ENCODE data around the gene SASH1. TPM values are rescaled to one million over a fixed set of nuclear protein-coding genes. Genes with fewer than 3 reads are reported as not detected.

SASH1 gene
- total and polyA plus RNA-seq, 2 experiments from 2014 or later = 69.1 to 99.0 TPM

GRCh38 chr6:148593130-148593812 is 250.6 kb downstream of the SASH1 start:
- no peaks in the 10 kb centered on the region for H3K79me2 ChIP-seq (ENCODE audit: insufficient read depth)
- H2AFZ ChIP-seq = peak overlapping the region; percentile 74
- peaks cover 4% of the 10 kb centered on the region; the same call in 1 of the 2 replicates for H3F3A ChIP-seq (ENCODE audit: insufficient read depth)
- no peaks in the 10 kb centered on the region for H3K9me2 ChIP-seq (ENCODE audit: insufficient read depth)
- H3K9me3 ChIP-seq (ENCODE audit: low read depth) = no peaks in the 10 kb centered on the region
- H3K36me3 ChIP-seq (ENCODE audit: low read depth) = no peaks in the 10 kb centered on the region
- H3K9ac ChIP-seq = peak overlapping the region; percentile 64
- peak; percentile 74 for DNase-seq
- peak overlapping the region; percentile 25 for H3K4me3 ChIP-seq
- peak overlapping the region; percentile 35 for H3K4me2 ChIP-seq (ENCODE audit: unreplicated experiment)
- peak overlapping the region; percentile 75 for H3K27ac ChIP-seq
- TF ChIP-seq EZH2 (IDR thresholded peaks at IDR 0.05; ENCODE audit: insufficient read depth, poor library complexity, severe bottlenecking) (no peak), EZH2phosphoT487 (IDR thresholded peaks at IDR 0.05; ENCODE audit: insufficient read depth, low read depth) (no peak)
- in situ Hi-C loops (cut with MboI) = loop anchor here (25.0 kb wide), 1 partner anchor 844 kb away; no protein-coding TSS in a partner anchor
- H3K4me1 ChIP-seq (ENCODE audit: insufficient read depth) = peaks cover 16% of the 10 kb centered on the region
- WGBS, 2 experiments (ENCODE audit: low coverage in 1 of 2, low lambda C conversion rate in 2 of 2, missing lambda C conversion rate in 2 of 2) = 4 to 6% methylated on average over 16 of the region's 16 CpGs
- H4K20me1 ChIP-seq (ENCODE audit: insufficient read depth) = no peaks in the 10 kb centered on the region
- no peaks in the 10 kb centered on the region for H3K27me3 ChIP-seq (replicated peaks; ENCODE audit: insufficient read depth)

GRCh38 chr6:148593813-148594170 is 251.2 kb downstream of the SASH1 start:
- peak; percentile 29 for DNase-seq
- H3K4me2 ChIP-seq (ENCODE audit: unreplicated experiment) = peak overlapping the region; percentile 35
- TF ChIP-seq EZH2 (IDR thresholded peaks at IDR 0.05; ENCODE audit: insufficient read depth, poor library complexity, severe bottlenecking) (no peak), EZH2phosphoT487 (IDR thresholded peaks at IDR 0.05; ENCODE audit: insufficient read depth, low read depth) (no peak)
- peak overlapping the region; percentile 64 for H3K9ac ChIP-seq
- no peaks in the 10 kb centered on the region for H4K20me1 ChIP-seq (ENCODE audit: insufficient read depth)
- peak overlapping the region; percentile 75 for H3K27ac ChIP-seq
- H3K79me2 ChIP-seq (ENCODE audit: insufficient read depth) = no peaks in the 10 kb centered on the region
- 33 to 39% methylated on average over 6 of the region's 6 CpGs for WGBS, 2 experiments (ENCODE audit: low coverage in 1 of 2, low lambda C conversion rate in 2 of 2, missing lambda C conversion rate in 2 of 2)
- peak overlapping the region; percentile 74 for H2AFZ ChIP-seq
- H3K27me3 ChIP-seq (replicated peaks; ENCODE audit: insufficient read depth) = no peaks in the 10 kb centered on the region
- H3F3A ChIP-seq (ENCODE audit: insufficient read depth) = peaks cover 4% of the 10 kb centered on the region; the same call in 1 of the 2 replicates
- no peaks in the 10 kb centered on the region for H3K9me3 ChIP-seq (ENCODE audit: low read depth)
- H3K4me3 ChIP-seq = peak overlapping the region; percentile 25; the same call in 1 of the 2 replicates
- no peaks in the 10 kb centered on the region for H3K36me3 ChIP-seq (ENCODE audit: low read depth)
- in situ Hi-C loops (cut with MboI) = loop anchor here (25.0 kb wide), 1 partner anchor 844 kb away; no protein-coding TSS in a partner anchor
- H3K4me1 ChIP-seq (ENCODE audit: insufficient read depth) = peaks cover 16% of the 10 kb centered on the region
- H3K9me2 ChIP-seq (ENCODE audit: insufficient read depth) = no peaks in the 10 kb centered on the region

GRCh38 chr6:148595550-148595949 is 252.9 kb downstream of the SASH1 start:
- Histone ChIP-seq H3K9ac (no peak overlapping the region), H3K27me3 (replicated peaks; ENCODE audit: insufficient read depth) (no peaks in the 10 kb centered on the region), H3K9me3 (ENCODE audit: low read depth) (no peaks in the 10 kb centered on the region), H3K4me3 (no peak overlapping the region), H3F3A (ENCODE audit: insufficient read depth) (peaks cover 4% of the 10 kb centered on the region; the same call in 1 of the 2 replicates), H3K9me2 (ENCODE audit: insufficient read depth) (no peaks in the 10 kb centered on the region), H3K79me2 (ENCODE audit: insufficient read depth) (no peaks in the 10 kb centered on the region), H3K36me3 (ENCODE audit: low read depth) (no peaks in the 10 kb centered on the region), H3K27ac (no peak overlapping the region), H4K20me1 (ENCODE audit: insufficient read depth) (no peaks in the 10 kb centered on the region), H3K4me2 (ENCODE audit: unreplicated experiment) (no peak overlapping the region), H3K4me1 (ENCODE audit: insufficient read depth) (peaks cover 16% of the 10 kb centered on the region), H2AFZ (no peak overlapping the region)
- DNase-seq = no peak
- TF ChIP-seq EZH2 (IDR thresholded peaks at IDR 0.05; ENCODE audit: insufficient read depth, poor library complexity, severe bottlenecking) = no peak
- TF ChIP-seq EZH2phosphoT487 (IDR thresholded peaks at IDR 0.05; ENCODE audit: insufficient read depth, low read depth) = no peak
- in situ Hi-C loops (cut with MboI) = loop anchor here (25.0 kb wide), 1 partner anchor 842 kb away; no protein-coding TSS in a partner anchor
- 95 to 96% methylated on average over 6 of the region's 6 CpGs for WGBS, 2 experiments (ENCODE audit: low coverage in 1 of 2, low lambda C conversion rate in 2 of 2, missing lambda C conversion rate in 2 of 2)

DNA sequence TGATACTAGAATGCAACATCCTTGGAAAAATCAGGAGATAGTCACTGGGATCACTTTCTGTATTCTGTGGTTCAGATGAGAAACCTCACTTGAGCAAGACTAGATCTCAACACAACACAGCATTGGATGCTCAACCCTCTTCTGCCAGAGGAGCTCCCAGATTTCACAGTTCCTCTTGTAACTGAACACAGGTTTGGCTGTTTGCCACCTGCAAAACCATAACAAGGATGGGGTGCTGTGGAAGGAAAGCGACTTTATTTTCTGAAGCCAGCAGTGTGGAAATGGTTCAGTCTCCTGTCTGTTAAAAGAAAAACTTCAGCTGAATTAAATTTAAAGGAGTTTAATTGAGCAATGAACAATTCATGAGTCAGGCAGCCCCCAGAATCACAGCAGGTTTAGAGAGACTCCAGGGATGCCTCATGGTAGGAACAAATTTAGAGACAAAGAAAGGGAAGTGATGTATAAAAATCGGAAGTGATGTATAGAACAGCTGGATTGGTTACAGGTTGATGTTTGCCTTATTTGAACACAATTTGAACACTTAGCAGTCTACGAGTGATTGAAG is 254.3 kb downstream of the SASH1 start:
- no peak for DNase-seq
- Histone ChIP-seq H3F3A (ENCODE audit: insufficient read depth) (peaks cover 4% of the 10 kb centered on the region; the same call in 1 of the 2 replicates), H3K9me3 (ENCODE audit: low read depth) (no peaks in the 10 kb centered on the region), H3K27ac (no peak overlapping the region), H4K20me1 (ENCODE audit: insufficient read depth) (no peaks in the 10 kb centered on the region), H3K4me2 (ENCODE audit: unreplicated experiment) (no peak overlapping the region), H3K4me3 (no peak overlapping the region), H2AFZ (no peak overlapping the region), H3K4me1 (ENCODE audit: insufficient read depth) (peaks cover 16% of the 10 kb centered on the region), H3K9me2 (ENCODE audit: insufficient read depth) (no peaks in the 10 kb centered on the region), H3K36me3 (ENCODE audit: low read depth) (no peaks in the 10 kb centered on the region), H3K27me3 (replicated peaks; ENCODE audit: insufficient read depth) (no peaks in the 10 kb centered on the region), H3K79me2 (ENCODE audit: insufficient read depth) (no peaks in the 10 kb centered on the region), H3K9ac (no peak overlapping the region)
- in situ Hi-C loops (cut with MboI) = loop anchor here (25.0 kb wide), 1 partner anchor 840 kb away; no protein-coding TSS in a partner anchor
- 93 to 98% methylated on average over 3 of the region's 3 CpGs for WGBS, 2 experiments (ENCODE audit: low coverage in 1 of 2, low lambda C conversion rate in 2 of 2, missing lambda C conversion rate in 2 of 2)
- no peak for TF ChIP-seq EZH2 (IDR thresholded peaks at IDR 0.05; ENCODE audit: insufficient read depth, poor library complexity, severe bottlenecking)
- no peak for TF ChIP-seq EZH2phosphoT487 (IDR thresholded peaks at IDR 0.05; ENCODE audit: insufficient read depth, low read depth)

All from GM23248 (cell line).